PC-9 (cell line): ENCODE results near the gene CDH26. TPM values are rescaled to one million over a fixed set of nuclear protein-coding genes. Genes with fewer than 3 reads are reported as not detected.
A peak's percentile ranks its signal among the peaks of the same experiment; 100 is the strongest.

Experiments used
- BruUV-seq: library from RNA; stranded (reverse); fragments of 400-500 nt; replicated peaks from 2 replicates; lab custom pipeline; 2021; lab: Mats Ljungman, UMichigan
- CTCF ChIA-PET: fragments of 300-600 bp; sonication (Branson Sonifier 250); formaldehyde crosslinking; loops from one replicate; lab custom pipeline; 2022; ENCODE audit warnings: antibody characterized with exemption; lab: Charles Lee
- POLR2A ChIA-PET: fragments of 300-600 bp; sonication (Branson Sonifier 250); formaldehyde crosslinking; loops from one replicate; lab custom pipeline; 2022; ENCODE audit warnings: antibody characterized with exemption; ENCODE audit not compliant: unreplicated experiment; lab: Charles Lee
- DNase-seq, 2 experiments: peaks; one replicate each; pipeline versions ENCODE4 v3.0.0 to v3.0.0-alpha.2; 2015 to 2022; ENCODE audit warnings: mixed read lengths in 1 of 2
- H2AFZ ChIP-seq: fragments of 200-600 bp; sonication (generic); 2 replicates; pipeline ENCODE4 v1.8.1; 2017; ENCODE audit warnings: antibody characterized with exemption
- H3F3A ChIP-seq: fragments of 200-600 bp; sonication (generic); 2 replicates; pipeline ENCODE4 v1.8.1; 2017; ENCODE audit warnings: antibody characterized with exemption, mild to moderate bottlenecking, low read depth; ENCODE audit not compliant: insufficient read depth
- H3K27ac ChIP-seq: fragments of 200-600 bp; sonication (generic); 2 replicates; pipeline ENCODE4 v1.6.1; 2016; ENCODE audit warnings: mixed run types
- H3K27me3 ChIP-seq: fragments of 200-600 bp; sonication (generic); 2 replicates; pipeline ENCODE4 v1.6.1; 2016; ENCODE audit warnings: low read depth, mixed run types; ENCODE audit not compliant: insufficient read depth
- H3K36me3 ChIP-seq: fragments of 200-600 bp; sonication (generic); 2 replicates; pipeline ENCODE4 v1.6.1; 2016; ENCODE audit warnings: low read depth, mixed run types
- H3K4me1 ChIP-seq: fragments of 200-600 bp; sonication (generic); replicated peaks from 2 replicates; pipeline ENCODE4 v1.6.1; 2016; ENCODE audit warnings: mixed run types; ENCODE audit not compliant: insufficient read depth
- H3K4me2 ChIP-seq: fragments of 200-600 bp; sonication (generic); 2 replicates; pipeline ENCODE4 v1.6.1; 2017; ENCODE audit warnings: mixed run types
- H3K4me3 ChIP-seq: fragments of 200-600 bp; sonication (generic); 2 replicates; pipeline ENCODE4 v1.6.1; 2016; ENCODE audit warnings: mixed run types
- H3K79me2 ChIP-seq: fragments of 200-600 bp; sonication (generic); 2 replicates; pipeline ENCODE4 v1.6.1; 2017; ENCODE audit warnings: low read depth, mixed run types
- H3K9me2 ChIP-seq: fragments of 200-600 bp; sonication (generic); 2 replicates; pipeline ENCODE4 v1.8.1; 2017; ENCODE audit warnings: mild to moderate bottlenecking; ENCODE audit not compliant: insufficient read depth
- H3K9me3 ChIP-seq: fragments of 200-600 bp; sonication (generic); 2 replicates; pipeline ENCODE4 v1.8.1; 2016; ENCODE audit warnings: low read depth; ENCODE audit not compliant: insufficient read depth
- H4K20me1 ChIP-seq: fragments of 200-600 bp; sonication (generic); 2 replicates; pipeline ENCODE4 v1.8.1; 2017; ENCODE audit not compliant: insufficient read depth
- EZH2 ChIP-seq: fragments of 200-600 bp; sonication (generic); IDR thresholded peaks from 2 replicates; pipeline ENCODE4 v1.8.0; 2017; ENCODE audit warnings: antibody characterized with exemption, low read depth
- intact Hi-C: fragments of 100-400 bp; cut with micrococcal nuclease; formaldehyde crosslinking; loops from one replicate; pipeline ENCODE4 v1.10.0; 2022; ENCODE audit not compliant: unreplicated experiment
- total RNA-seq: library from RNA; stranded (reverse); gene quantifications from 2 replicates; pipeline ENCODE4 v1.2.3, GENCODE V29; 2021
- TF ChIP-seq, protein P1 (sequence below): fragments of 200-600 bp; sonication (generic); conservative IDR thresholded peaks from 2 replicates; pipeline ENCODE4 v1.6.1; 2017; ENCODE audit warnings: mixed run types, antibody characterized with exemption, mild to moderate bottlenecking, moderate library complexity

Gene CDH26
- total RNA-seq, 1 experiment from 2014 or later = 1.1 TPM

- intact Hi-C loops = no loop called here
- Histone ChIP-seq H3K79me2 (no peaks in the 10 kb centered on the region), H3K9me2 (no peaks in the 10 kb centered on the region), H4K20me1 (no peaks in the 10 kb centered on the region), H3K4me3 (no peak overlapping the region), H2AFZ (no peak overlapping the region), H3K4me2 (no peak overlapping the region), H3F3A (no peaks in the 10 kb centered on the region), H3K4me1 (0 out of 2 replicates have a peak, but pooled peaks cover 4% of the 10 kb centered on the region), H3K9me3 (0 out of 2 replicates have a peak, but pooled peaks cover 2% of the 10 kb centered on the region), H3K36me3 (no peaks in the 10 kb centered on the region), H3K27ac (no peak overlapping the region), H3K27me3 (no peaks in the 10 kb centered on the region)
- TF ChIP-seq EZH2 = no peak
- TF ChIP-seq, protein P1, sequence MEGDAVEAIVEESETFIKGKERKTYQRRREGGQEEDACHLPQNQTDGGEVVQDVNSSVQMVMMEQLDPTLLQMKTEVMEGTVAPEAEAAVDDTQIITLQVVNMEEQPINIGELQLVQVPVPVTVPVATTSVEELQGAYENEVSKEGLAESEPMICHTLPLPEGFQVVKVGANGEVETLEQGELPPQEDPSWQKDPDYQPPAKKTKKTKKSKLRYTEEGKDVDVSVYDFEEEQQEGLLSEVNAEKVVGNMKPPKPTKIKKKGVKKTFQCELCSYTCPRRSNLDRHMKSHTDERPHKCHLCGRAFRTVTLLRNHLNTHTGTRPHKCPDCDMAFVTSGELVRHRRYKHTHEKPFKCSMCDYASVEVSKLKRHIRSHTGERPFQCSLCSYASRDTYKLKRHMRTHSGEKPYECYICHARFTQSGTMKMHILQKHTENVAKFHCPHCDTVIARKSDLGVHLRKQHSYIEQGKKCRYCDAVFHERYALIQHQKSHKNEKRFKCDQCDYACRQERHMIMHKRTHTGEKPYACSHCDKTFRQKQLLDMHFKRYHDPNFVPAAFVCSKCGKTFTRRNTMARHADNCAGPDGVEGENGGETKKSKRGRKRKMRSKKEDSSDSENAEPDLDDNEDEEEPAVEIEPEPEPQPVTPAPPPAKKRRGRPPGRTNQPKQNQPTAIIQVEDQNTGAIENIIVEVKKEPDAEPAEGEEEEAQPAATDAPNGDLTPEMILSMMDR = no peak
- POLR2A ChIA-PET = no interaction called here
- DNase-seq = peak in 1 of 2 experiments; percentile 51
- BruUV-seq = no TSS peak
- CTCF ChIA-PET = no interaction called here
Observed at GRCh38 chr20:59961423-59961822, 3.2 kb downstream of the CDH26 start.

DNA sequence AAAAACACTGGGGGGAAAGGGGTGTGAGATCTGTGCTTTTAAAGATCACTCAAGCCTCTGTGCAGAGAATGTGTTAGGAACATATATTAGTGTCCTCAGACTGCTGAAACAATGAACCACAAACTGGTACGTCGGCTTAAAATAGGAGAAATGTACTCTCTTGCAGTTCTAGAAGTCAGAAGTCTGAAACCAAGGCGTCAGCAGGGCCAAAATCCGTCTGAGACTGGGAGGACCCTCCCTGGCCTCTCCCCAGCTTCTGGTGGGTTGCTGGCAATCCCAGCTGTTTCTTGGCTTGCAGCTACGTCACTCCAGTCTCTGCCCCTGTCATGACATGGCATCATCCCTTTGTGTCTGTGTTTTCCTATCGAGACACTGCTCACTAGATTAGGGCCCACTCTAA, 3.9 kb downstream of the CDH26 start:
- no peaks in the 10 kb centered on the region for H3K79me2 ChIP-seq
- ChIA-PET POLR2A (no interaction called here), CTCF (no interaction called here)
- 0 out of 2 replicates have a peak, but pooled peaks cover 4% of the 10 kb centered on the region for H3K4me1 ChIP-seq
- no peaks in the 10 kb centered on the region for H3K27me3 ChIP-seq
- no peak overlapping the region for H3K4me3 ChIP-seq
- H2AFZ ChIP-seq = no peak overlapping the region
- 0 out of 2 replicates have a peak, but pooled peaks cover 2% of the 10 kb centered on the region for H3K9me3 ChIP-seq
- no peak overlapping the region for H3K4me2 ChIP-seq
- BruUV-seq = no TSS peak
- no peak overlapping the region for H3K27ac ChIP-seq
- no peaks in the 10 kb centered on the region for H4K20me1 ChIP-seq
- DNase-seq = no peak
- no peaks in the 10 kb centered on the region; the same call in 1 of the 2 replicates for H3F3A ChIP-seq
- intact Hi-C loops = no loop called here
- TF ChIP-seq EZH2 = no peak
- TF ChIP-seq, protein P1 = no peak
- H3K9me2 ChIP-seq = no peaks in the 10 kb centered on the region
- no peaks in the 10 kb centered on the region for H3K36me3 ChIP-seq

- intact Hi-C loops = no loop called here
- TF ChIP-seq, protein P1 = no peak
- TF ChIP-seq EZH2 = no peak
- no peaks in the 10 kb centered on the region for H3K79me2 ChIP-seq
- no TSS peak for BruUV-seq
- H2AFZ ChIP-seq = no peak overlapping the region
- peaks cover 6% of the 10 kb centered on the region for H3F3A ChIP-seq
- H4K20me1 ChIP-seq = no peaks in the 10 kb centered on the region
- no peaks in the 10 kb centered on the region for H3K27me3 ChIP-seq
- no peaks in the 10 kb centered on the region for H3K9me3 ChIP-seq
- no peak overlapping the region for H3K4me2 ChIP-seq
- POLR2A ChIA-PET = no interaction called here
- CTCF ChIA-PET = no interaction called here
- H3K4me3 ChIP-seq = no peak overlapping the region
- no peaks in the 10 kb centered on the region for H3K9me2 ChIP-seq
- DNase-seq = no peak
- H3K4me1 ChIP-seq = peaks cover 30% of the 10 kb centered on the region
- no peak overlapping the region for H3K27ac ChIP-seq
- H3K36me3 ChIP-seq = no peaks in the 10 kb centered on the region
Observed at GRCh38 chr20:59966428-59966827, 8.2 kb downstream of the CDH26 start.
